SK-N-SH treated with all-trans-retinoic acid at 6 μM for 48 hours (cell line): ENCODE measurements around the gene SLC22A3.

ENCODE experiments used
- ATAC-seq: fragments of 200-7000 bp; cut with Tn5 transposase; 3 replicates; pipeline ENCODE4 v1.9.1; 2020; ENCODE audit warnings: mild to moderate bottlenecking, moderate library complexity
- ARNTL ChIP-seq: fragments of 450-650 bp; formaldehyde crosslinking; IDR thresholded peaks from 2 replicates; pipeline ENCODE4 v1.5.0; 2020; ENCODE audit warnings: low read depth, mild to moderate bottlenecking, moderate library complexity, borderline replicate concordance
- BACH2 ChIP-seq: fragments of 250-450 bp; sonication (Bioruptor Pico); IDR thresholded peaks from 2 replicates; pipeline ENCODE4 v1.9.0; 2021; ENCODE audit warnings: mild to moderate bottlenecking, borderline replicate concordance
- CSDC2 ChIP-seq: fragments of 250-450 bp; sonication (Bioruptor Pico); IDR thresholded peaks from 2 replicates; pipeline ENCODE4 v1.5.0; 2020; ENCODE audit warnings: mild to moderate bottlenecking, moderate library complexity
- ESRRG ChIP-seq: fragments of 250-450 bp; sonication (Bioruptor Pico); IDR thresholded peaks from 2 replicates; pipeline ENCODE4 v1.6.1; 2021; ENCODE audit warnings: mild to moderate bottlenecking
- GLIS3 ChIP-seq: fragments of 250-450 bp; sonication (Bioruptor Pico); IDR thresholded peaks from 2 replicates; pipeline ENCODE4 v1.5.0; 2020; ENCODE audit warnings: mild to moderate bottlenecking, moderate library complexity
- ISL1 ChIP-seq: fragments of 250-450 bp; sonication (Bioruptor Pico); IDR thresholded peaks from 2 replicates; pipeline ENCODE4 v2.1.2; 2022; ENCODE audit warnings: mild to moderate bottlenecking, moderate library complexity
- OSR1 ChIP-seq: fragments of 250-450 bp; sonication (Bioruptor Pico); IDR thresholded peaks from 2 replicates; pipeline ENCODE4 v1.8.0; 2022; ENCODE audit warnings: moderate library complexity, mild to moderate bottlenecking, inconsistent platforms
- PPARA ChIP-seq: fragments of 250-450 bp; sonication (Bioruptor Pico); IDR thresholded peaks from 2 replicates; pipeline ENCODE4 v1.5.0; 2020; ENCODE audit warnings: mild to moderate bottlenecking, borderline replicate concordance
- SNAI2 ChIP-seq: fragments of 250-450 bp; sonication (Bioruptor Pico); IDR thresholded peaks from 2 replicates; pipeline ENCODE4 v1.5.0; 2020; ENCODE audit warnings: mild to moderate bottlenecking, moderate library complexity
- TCF4 ChIP-seq: fragments of 250-450 bp; sonication (Bioruptor Pico); IDR thresholded peaks from 2 replicates; pipeline ENCODE4 v1.8.0; 2021; ENCODE audit warnings: mild to moderate bottlenecking, moderate library complexity, borderline replicate concordance
- TOX ChIP-seq: fragments of 250-450 bp; sonication (Bioruptor Pico); IDR thresholded peaks from 2 replicates; pipeline ENCODE4 v1.8.0; 2021; ENCODE audit warnings: mild to moderate bottlenecking, moderate library complexity, borderline replicate concordance
- ZFP3 ChIP-seq: fragments of 250-450 bp; sonication (Bioruptor Pico); IDR thresholded peaks from 2 replicates; pipeline ENCODE4 v1.5.0; 2020; ENCODE audit warnings: mild to moderate bottlenecking, moderate library complexity
- ZFP30 ChIP-seq: fragments of 450-650 bp; formaldehyde crosslinking; IDR thresholded peaks from 2 replicates; pipeline ENCODE4 v1.5.0; 2022; ENCODE audit warnings: mild to moderate bottlenecking, moderate library complexity
- ZNF565 ChIP-seq: fragments of 450-650 bp; formaldehyde crosslinking; conservative IDR thresholded peaks from 2 replicates; pipeline ENCODE4 v1.5.0; 2020; ENCODE audit warnings: low read depth, mild to moderate bottlenecking, moderate library complexity
- ZNF70 ChIP-seq: fragments of 450-650 bp; formaldehyde crosslinking; IDR thresholded peaks from 2 replicates; pipeline ENCODE4 v1.5.0; 2020; ENCODE audit warnings: mild to moderate bottlenecking, moderate library complexity
- ZNF8 ChIP-seq: fragments of 450-650 bp; formaldehyde crosslinking; IDR thresholded peaks from 2 replicates; pipeline ENCODE4 v1.5.0; 2020; ENCODE audit warnings: mild to moderate bottlenecking, moderate library complexity
- TF ChIP-seq, protein P1 (sequence below): fragments of 250-450 bp; sonication (Bioruptor Pico); IDR thresholded peaks from 2 replicates; pipeline ENCODE4 v1.5.1; 2020; ENCODE audit warnings: low read depth, mild to moderate bottlenecking, moderate library complexity
- TF ChIP-seq, protein P2 (sequence below): fragments of 250-450 bp; sonication (Bioruptor Pico); IDR thresholded peaks from 2 replicates; pipeline ENCODE4 v1.5.0; 2020; ENCODE audit warnings: mild to moderate bottlenecking, moderate library complexity
- TF ChIP-seq, protein P3 (sequence below): fragments of 250-450 bp; sonication (Bioruptor Pico); IDR thresholded peaks from 2 replicates; pipeline ENCODE4 v1.8.0; 2021; ENCODE audit warnings: low read depth, mild to moderate bottlenecking, moderate library complexity, borderline replicate concordance
- TF ChIP-seq, protein P4 (sequence below): fragments of 250-450 bp; sonication (Bioruptor Pico); IDR thresholded peaks from 2 replicates; pipeline ENCODE4 v1.8.0; 2020; ENCODE audit warnings: mild to moderate bottlenecking, moderate library complexity, borderline replicate concordance
- TF ChIP-seq, protein P5 (sequence below): fragments of 250-450 bp; sonication (Bioruptor Pico); IDR thresholded peaks from 2 replicates; pipeline ENCODE4 v1.5.1; 2021; ENCODE audit warnings: mild to moderate bottlenecking, moderate library complexity

The SLC22A3 gene

DNA sequence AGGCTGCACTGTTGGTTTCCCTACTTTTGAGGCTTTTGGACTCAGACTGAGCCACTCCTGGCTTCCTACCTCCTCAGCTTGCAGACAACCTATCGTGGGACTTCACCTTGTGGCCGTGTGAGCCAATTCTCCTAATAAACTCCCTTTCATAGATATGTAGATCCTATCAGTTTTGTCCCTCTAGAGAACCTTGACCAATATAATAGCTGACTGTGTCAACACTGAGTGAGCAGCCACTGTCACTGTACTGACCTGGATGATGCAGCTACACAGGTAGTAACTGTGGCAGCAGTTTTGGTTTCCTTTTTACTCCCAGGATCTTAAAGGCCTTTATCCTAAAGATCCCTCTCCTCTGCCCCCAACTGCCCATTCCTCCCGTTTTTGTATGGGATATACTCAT, 70.2 kb downstream of the SLC22A3 start:
- no peak for ATAC-seq
- TF ChIP-seq PPARA (CRISPR knock-in tag) (no peak), CSDC2 (CRISPR knock-in tag) (no peak)

DNA sequence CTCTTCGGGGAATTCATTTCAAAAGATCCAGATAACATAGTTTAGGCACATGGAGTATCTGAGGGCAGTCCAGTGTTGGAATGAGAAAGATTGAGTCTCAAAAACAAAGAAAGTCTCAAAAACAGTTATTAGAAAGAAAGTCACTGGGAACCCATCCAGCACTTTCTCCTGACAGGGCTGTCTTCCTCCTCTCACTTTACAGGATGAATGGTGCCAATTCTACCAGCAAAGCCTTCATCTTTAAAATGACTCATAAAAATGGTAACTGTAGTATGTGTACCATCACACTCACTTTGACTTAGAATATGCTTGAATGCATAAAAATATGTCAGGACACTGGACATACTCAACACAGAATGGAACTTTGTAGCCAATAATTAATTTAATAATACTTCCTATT, 71.3 kb downstream of the SLC22A3 start:
- no peak for ATAC-seq
- no peak for TF ChIP-seq ZNF8 (CRISPR knock-in tag)

DNA sequence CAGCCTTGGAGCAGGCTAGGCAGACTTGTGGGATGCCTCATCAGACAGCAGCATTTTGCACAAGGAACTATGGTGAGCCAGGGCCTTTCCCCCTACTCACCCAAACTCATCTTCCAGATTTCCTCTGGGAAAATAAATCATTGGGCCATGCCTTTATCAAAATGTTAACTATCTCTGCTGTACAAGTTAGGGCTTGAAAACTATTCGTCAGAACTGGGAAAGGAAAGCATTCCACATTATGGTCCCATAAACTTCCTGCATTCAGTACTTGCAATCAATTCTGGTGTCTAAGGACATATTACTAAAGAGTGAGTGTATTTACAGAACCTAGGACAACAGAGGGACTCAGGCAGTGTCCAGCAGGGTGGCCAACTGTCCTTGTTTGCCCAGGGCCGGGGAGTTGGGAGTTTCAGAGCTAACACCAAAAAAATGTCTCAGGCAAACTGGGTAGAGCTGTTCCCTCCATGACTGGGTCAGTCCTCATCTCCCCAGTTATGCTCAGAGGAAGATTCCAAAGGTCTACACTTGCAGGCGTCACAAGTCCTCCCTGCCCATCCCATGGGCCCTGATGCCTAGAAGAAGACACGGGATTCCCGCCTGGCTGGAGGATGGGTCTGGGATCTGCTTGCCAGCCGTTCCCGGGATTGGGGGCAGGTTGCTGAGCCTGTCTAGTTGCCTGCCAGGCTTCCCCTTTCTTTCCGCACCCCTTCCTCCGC, 72.2 kb downstream of the SLC22A3 start:
- TF ChIP-seq, protein P1, sequence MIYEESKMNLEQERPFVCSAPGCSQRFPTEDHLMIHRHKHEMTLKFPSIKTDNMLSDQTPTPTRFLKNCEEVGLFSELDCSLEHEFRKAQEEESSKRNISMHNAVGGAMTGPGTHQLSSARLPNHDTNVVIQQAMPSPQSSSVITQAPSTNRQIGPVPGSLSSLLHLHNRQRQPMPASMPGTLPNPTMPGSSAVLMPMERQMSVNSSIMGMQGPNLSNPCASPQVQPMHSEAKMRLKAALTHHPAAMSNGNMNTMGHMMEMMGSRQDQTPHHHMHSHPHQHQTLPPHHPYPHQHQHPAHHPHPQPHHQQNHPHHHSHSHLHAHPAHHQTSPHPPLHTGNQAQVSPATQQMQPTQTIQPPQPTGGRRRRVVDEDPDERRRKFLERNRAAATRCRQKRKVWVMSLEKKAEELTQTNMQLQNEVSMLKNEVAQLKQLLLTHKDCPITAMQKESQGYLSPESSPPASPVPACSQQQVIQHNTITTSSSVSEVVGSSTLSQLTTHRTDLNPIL (CRISPR knock-in tag), result no peak
- no peak for TF ChIP-seq TOX (CRISPR knock-in tag)
- no peak for TF ChIP-seq PPARA (CRISPR knock-in tag)
- no peak for TF ChIP-seq OSR1 (CRISPR knock-in tag)
- no peak for TF ChIP-seq CSDC2 (CRISPR knock-in tag)
- no peak for TF ChIP-seq ZNF565 (CRISPR knock-in tag)
- TF ChIP-seq ISL1, result no peak
- TF ChIP-seq, all 23 proteins: peak for 0

DNA sequence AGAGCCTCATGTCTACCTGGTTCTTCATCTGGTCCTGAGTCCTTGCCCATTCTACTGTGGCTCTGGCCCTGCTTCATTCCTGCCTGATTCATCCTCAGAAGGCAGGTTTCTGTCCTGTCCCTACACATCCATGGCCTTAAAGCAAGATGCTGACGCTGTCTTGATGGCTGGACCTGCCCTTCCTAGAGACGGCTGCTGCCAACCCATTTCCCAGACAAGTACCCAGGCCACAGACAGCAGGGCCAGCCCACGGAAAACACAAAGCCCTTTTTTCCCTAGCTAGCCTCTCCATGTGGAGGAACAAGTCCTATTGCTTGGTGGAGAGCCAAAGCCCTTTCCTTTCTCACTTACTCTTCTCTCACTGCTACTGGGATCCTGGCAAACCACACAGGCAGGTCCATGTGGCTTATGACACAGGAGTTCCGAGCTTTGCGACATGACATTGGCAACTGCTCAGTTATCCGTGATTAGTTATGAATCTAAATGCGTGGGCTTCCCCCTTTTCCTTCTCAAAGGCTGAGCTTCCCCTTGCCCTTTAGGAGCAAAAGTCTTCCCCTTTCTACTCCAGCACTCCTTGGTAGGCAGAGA, 72.9 kb downstream of the SLC22A3 start:
- TF ChIP-seq ZNF565 (CRISPR knock-in tag) (no peak), ZFP3 (CRISPR knock-in tag) (no peak), PPARA (CRISPR knock-in tag) (no peak), BACH2 (CRISPR knock-in tag) (no peak), SNAI2 (CRISPR knock-in tag) (no peak), GLIS3 (CRISPR knock-in tag) (no peak), ISL1 (no peak), ZNF70 (CRISPR knock-in tag) (no peak), ESRRG (CRISPR knock-in tag) (no peak), OSR1 (CRISPR knock-in tag) (no peak), TCF4 (CRISPR knock-in tag) (no peak), ZFP30 (CRISPR knock-in tag) (no peak), ARNTL (CRISPR knock-in tag) (no peak)
- TF ChIP-seq, protein P2, sequence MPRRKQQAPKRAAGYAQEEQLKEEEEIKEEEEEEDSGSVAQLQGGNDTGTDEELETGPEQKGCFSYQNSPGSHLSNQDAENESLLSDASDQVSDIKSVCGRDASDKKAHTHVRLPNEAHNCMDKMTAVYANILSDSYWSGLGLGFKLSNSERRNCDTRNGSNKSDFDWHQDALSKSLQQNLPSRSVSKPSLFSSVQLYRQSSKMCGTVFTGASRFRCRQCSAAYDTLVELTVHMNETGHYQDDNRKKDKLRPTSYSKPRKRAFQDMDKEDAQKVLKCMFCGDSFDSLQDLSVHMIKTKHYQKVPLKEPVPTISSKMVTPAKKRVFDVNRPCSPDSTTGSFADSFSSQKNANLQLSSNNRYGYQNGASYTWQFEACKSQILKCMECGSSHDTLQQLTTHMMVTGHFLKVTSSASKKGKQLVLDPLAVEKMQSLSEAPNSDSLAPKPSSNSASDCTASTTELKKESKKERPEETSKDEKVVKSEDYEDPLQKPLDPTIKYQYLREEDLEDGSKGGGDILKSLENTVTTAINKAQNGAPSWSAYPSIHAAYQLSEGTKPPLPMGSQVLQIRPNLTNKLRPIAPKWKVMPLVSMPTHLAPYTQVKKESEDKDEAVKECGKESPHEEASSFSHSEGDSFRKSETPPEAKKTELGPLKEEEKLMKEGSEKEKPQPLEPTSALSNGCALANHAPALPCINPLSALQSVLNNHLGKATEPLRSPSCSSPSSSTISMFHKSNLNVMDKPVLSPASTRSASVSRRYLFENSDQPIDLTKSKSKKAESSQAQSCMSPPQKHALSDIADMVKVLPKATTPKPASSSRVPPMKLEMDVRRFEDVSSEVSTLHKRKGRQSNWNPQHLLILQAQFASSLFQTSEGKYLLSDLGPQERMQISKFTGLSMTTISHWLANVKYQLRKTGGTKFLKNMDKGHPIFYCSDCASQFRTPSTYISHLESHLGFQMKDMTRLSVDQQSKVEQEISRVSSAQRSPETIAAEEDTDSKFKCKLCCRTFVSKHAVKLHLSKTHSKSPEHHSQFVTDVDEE (CRISPR knock-in tag), result no peak
- TF ChIP-seq, protein P3, sequence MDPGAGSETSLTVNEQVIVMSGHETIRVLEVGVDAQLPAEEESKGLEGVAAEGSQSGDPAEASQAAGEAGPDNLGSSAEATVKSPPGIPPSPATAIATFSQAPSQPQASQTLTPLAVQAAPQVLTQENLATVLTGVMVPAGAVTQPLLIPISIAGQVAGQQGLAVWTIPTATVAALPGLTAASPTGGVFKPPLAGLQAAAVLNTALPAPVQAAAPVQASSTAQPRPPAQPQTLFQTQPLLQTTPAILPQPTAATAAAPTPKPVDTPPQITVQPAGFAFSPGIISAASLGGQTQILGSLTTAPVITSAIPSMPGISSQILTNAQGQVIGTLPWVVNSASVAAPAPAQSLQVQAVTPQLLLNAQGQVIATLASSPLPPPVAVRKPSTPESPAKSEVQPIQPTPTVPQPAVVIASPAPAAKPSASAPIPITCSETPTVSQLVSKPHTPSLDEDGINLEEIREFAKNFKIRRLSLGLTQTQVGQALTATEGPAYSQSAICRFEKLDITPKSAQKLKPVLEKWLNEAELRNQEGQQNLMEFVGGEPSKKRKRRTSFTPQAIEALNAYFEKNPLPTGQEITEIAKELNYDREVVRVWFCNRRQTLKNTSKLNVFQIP (CRISPR knock-in tag), result no peak
- TF ChIP-seq, protein P1 (CRISPR knock-in tag), result no peak
- TF ChIP-seq, protein P4, sequence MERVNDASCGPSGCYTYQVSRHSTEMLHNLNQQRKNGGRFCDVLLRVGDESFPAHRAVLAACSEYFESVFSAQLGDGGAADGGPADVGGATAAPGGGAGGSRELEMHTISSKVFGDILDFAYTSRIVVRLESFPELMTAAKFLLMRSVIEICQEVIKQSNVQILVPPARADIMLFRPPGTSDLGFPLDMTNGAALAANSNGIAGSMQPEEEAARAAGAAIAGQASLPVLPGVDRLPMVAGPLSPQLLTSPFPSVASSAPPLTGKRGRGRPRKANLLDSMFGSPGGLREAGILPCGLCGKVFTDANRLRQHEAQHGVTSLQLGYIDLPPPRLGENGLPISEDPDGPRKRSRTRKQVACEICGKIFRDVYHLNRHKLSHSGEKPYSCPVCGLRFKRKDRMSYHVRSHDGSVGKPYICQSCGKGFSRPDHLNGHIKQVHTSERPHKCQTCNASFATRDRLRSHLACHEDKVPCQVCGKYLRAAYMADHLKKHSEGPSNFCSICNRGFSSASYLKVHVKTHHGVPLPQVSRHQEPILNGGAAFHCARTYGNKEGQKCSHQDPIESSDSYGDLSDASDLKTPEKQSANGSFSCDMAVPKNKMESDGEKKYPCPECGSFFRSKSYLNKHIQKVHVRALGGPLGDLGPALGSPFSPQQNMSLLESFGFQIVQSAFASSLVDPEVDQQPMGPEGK (CRISPR knock-in tag), result no peak
- TF ChIP-seq, protein P5, sequence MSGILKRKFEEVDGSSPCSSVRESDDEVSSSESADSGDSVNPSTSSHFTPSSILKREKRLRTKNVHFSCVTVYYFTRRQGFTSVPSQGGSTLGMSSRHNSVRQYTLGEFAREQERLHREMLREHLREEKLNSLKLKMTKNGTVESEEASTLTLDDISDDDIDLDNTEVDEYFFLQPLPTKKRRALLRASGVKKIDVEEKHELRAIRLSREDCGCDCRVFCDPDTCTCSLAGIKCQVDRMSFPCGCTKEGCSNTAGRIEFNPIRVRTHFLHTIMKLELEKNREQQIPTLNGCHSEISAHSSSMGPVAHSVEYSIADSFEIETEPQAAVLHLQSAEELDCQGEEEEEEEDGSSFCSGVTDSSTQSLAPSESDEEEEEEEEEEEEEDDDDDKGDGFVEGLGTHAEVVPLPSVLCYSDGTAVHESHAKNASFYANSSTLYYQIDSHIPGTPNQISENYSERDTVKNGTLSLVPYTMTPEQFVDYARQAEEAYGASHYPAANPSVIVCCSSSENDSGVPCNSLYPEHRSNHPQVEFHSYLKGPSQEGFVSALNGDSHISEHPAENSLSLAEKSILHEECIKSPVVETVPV, result no peak
- TF ChIP-seq, all 23 proteins: peak for 0
- ATAC-seq, result no peak

More for the DNA sequence above, 72.2 kb downstream of the SLC22A3 start:
- ATAC-seq, result no peak
